GM08714 (cell line): ENCODE data around the gene DAGLB.

Source experiments
- H3K4me3 ChIP-seq: fragments of 200-500 bp; sonication (Bioruptor generic); 2 replicates; pipeline ENCODE4 v1.5.1; 2014; ENCODE audit warnings: mild to moderate bottlenecking, low read length, inconsistent platforms
- ZNF274 ChIP-seq: IDR thresholded peaks from 2 replicates; pipeline ENCODE4 v1.6.1; 2012; ENCODE audit warnings: mild to moderate bottlenecking, low read depth, low read length

DAGLB gene

GRCh38 chr7:6430271-6430940 is 17.3 kb downstream of the DAGLB start:
- H3K4me3 ChIP-seq: no peak overlapping the region
- no peak for TF ChIP-seq ZNF274

- H3K4me3 ChIP-seq: no peak overlapping the region
- no peak for TF ChIP-seq ZNF274
These were observed 21.8 kb downstream of the DAGLB start for GRCh38 chr7:6425948-6426347.

DNA sequence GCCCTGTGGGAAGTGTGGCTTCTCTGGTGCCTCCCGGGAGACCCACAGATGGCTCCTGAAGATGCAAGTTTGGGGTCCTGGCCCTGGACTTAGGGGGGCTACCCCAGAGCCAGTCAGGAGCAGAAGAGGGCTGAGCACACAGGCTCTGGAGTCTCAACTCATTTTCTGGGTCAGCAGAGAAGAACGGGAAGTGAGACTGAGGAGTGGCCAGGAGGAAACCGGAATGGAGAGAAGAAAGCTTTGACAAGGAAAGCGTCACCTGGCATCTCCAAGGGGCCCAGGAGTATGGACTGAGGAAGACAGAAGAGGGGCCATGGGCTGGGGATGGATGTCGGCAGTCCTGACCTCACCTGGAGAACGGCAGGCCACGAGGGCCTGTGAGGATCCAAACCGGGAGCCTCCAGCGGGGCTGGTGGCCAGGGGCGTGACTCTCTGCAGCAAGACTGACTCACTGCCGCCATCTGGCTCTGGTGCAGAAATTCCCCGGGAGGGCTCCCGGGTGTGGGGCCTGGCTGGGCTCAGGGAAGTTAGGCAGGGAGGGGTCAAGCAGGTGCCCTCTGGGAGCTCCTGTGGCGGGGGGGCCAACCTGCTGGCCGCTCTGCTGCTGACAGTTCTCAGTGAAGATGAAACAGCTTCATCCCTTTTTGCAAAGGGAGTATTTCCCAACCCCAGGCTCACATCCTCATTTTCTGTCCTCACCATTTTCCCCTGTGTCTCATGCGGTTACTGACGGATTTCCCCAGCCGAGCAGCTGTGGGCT is 23.6 kb downstream of the DAGLB start:
- no peak overlapping the region for H3K4me3 ChIP-seq
- TF ChIP-seq ZNF274: no peak

GRCh38 chr7:6422926-6423632 is 24.7 kb downstream of the DAGLB start:
- no peak overlapping the region for H3K4me3 ChIP-seq
- no peak for TF ChIP-seq ZNF274

GRCh38 chr7:6422095-6422494 is 25.7 kb downstream of the DAGLB start:
- H3K4me3 ChIP-seq: no peak overlapping the region
- TF ChIP-seq ZNF274: no peak

DNA sequence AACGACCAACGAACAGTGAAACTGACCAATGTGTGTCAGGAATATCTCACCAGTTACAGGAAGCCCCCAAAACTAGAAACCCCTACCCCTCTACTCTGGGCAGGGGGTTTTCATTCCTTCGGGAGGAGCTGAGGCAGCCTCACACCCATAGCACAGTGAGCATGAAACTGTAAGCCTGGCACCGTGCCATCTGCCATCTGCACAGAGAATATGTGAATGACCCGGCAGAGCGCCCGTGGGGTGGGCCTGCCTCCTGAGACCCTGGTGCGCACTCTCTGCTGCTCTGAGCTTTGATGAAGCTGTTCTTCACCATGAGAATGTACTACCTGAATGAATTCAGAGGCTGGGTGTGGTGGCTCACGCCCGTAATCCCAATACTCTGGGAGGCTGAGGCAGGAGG is 27.1 kb downstream of the DAGLB start:
- H3K4me3 ChIP-seq: no peak overlapping the region
- TF ChIP-seq ZNF274: no peak

DNA sequence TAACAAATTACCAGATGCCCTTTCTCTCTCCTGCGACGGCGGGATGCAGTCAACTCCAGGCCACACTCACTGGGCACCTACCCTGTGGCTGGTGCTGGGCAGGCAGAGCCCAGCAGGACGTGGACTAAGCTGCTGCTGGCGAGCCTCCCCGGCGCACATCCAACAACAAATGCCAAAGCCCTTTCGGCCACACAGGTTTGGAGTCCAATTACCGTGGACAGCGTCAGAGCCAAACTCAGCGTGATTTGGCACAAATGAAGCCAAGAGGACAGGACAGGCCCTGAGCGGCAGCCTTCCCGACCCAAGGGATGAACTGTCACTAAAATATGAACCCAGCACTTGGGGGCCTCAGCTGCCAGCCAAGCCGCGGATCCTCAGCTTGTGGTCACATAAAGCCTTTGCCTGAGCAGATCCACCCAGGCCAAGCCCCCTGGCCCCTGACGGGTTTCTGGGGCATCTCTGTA is 28.4 kb downstream of the DAGLB start:
- no peak overlapping the region for H3K4me3 ChIP-seq
- TF ChIP-seq ZNF274: no peak

- H3K4me3 ChIP-seq: no peak overlapping the region
- TF ChIP-seq ZNF274: no peak
These were observed 30.3 kb downstream of the DAGLB start for GRCh38 chr7:6417408-6417807.

- TF ChIP-seq ZNF274: no peak
- H3K4me3 ChIP-seq: no peak overlapping the region
These were observed 31.1 kb downstream of the DAGLB start for GRCh38 chr7:6416516-6417145.

GRCh38 chr7:6413637-6414036 is 34.1 kb downstream of the DAGLB start:
- no peak overlapping the region for H3K4me3 ChIP-seq
- TF ChIP-seq ZNF274: no peak

GRCh38 chr7:6409944-6410693 is 37.6 kb downstream of the DAGLB start:
- H3K4me3 ChIP-seq: no peak overlapping the region
- TF ChIP-seq ZNF274: no peak

DNA sequence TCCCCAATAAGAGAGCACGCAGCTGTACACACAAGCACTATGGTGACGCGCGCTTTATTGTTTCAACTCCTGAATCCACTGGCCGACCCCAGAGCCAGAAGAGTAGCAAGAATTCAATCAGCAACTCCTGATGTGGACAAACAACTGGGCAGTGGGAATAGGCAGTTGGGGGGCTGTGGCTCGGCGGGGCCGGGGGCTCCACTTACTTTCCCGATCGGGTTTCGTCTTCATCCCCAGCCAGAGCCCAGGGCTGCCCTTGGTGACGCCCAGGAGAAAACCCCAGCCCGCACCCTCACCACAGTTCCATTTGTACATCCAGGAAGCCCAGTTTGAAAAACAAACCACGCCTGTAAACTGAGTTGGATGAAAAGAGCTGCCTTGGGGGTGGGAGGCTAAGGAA is 38.7 kb downstream of the DAGLB start:
- H3K4me3 ChIP-seq: no peak overlapping the region

GRCh38 chr7:6407434-6407833 is 40.3 kb downstream of the DAGLB start:
- no peak overlapping the region for H3K4me3 ChIP-seq
- no peak for TF ChIP-seq ZNF274

More for the DNA sequence above, 38.7 kb downstream of the DAGLB start:
- TF ChIP-seq ZNF274: no peak

DNA sequence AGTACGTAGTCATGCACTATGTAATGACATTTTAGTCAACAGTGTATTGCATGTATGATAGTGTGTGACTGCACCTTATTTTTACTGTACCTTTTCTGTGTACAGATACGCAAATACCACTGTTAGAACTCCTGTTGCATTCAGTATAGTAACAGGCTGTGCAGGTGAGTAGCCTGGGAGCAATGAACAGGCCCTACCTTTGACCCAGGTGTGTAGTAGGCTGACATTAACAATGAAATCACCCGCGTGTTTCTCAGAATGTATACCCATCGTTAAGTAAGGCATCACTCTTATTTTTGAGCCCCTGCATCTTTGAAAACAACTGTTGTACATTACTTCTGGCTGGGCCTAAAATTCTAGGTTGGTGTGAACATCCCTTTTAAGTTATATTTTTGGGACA is 41.6 kb downstream of the DAGLB start:
- TF ChIP-seq ZNF274: no peak
- no peak overlapping the region for H3K4me3 ChIP-seq
